ENCODE measurements around the gene SH3TC2.

DNA sequence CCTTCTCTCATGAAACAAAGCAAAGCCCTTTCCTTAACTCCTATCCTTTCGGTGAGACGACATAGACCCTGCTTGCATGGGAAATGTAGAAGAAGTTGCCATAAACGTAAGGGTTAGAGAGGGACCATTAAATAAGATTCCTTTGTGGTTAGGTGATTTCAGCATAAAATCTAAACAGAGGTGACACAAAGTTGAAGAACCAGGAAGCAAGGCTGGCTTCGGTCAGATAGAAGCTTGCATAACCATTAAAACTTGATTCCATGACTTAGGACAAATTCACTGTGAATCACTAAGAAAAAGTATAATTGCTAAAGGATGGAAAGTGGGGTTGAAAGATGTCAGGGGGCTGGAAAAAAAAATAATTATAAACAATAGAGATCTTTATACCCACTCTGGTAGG lies 47.5 kb upstream of the SH3TC2 start:
- TF ChIP-seq POLR2A (IDR thresholded peaks at IDR 0.05): no peak
- TF ChIP-seq, protein P1, sequence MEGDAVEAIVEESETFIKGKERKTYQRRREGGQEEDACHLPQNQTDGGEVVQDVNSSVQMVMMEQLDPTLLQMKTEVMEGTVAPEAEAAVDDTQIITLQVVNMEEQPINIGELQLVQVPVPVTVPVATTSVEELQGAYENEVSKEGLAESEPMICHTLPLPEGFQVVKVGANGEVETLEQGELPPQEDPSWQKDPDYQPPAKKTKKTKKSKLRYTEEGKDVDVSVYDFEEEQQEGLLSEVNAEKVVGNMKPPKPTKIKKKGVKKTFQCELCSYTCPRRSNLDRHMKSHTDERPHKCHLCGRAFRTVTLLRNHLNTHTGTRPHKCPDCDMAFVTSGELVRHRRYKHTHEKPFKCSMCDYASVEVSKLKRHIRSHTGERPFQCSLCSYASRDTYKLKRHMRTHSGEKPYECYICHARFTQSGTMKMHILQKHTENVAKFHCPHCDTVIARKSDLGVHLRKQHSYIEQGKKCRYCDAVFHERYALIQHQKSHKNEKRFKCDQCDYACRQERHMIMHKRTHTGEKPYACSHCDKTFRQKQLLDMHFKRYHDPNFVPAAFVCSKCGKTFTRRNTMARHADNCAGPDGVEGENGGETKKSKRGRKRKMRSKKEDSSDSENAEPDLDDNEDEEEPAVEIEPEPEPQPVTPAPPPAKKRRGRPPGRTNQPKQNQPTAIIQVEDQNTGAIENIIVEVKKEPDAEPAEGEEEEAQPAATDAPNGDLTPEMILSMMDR (IDR thresholded peaks at IDR 0.05): no peak

Data from testis (tissue), 2 donors.